Prostate gland (tissue), 2 donors: ENCODE results near the gene VPS37C.

ENCODE experiments used
- CTCF ChIP-seq, 4 experiments: fragments of 200-600 bp in 2 of 4; fragments of 450-650 bp in 2 of 4; sonication (generic) in 2 of 4; IDR thresholded peaks; 1 replicate in 3 of 4; 2 replicates in 1 of 4; pipeline ENCODE4 v1.5.1; 2016 to 2019; ENCODE audit warnings: antibody characterized with exemption in 4 of 4, mild to moderate bottlenecking in 2 of 4, moderate library complexity in 2 of 4
- POLR2A ChIP-seq: fragments of 450-650 bp; IDR thresholded peaks from one replicate; pipeline ENCODE4 v1.6.1; 2016; ENCODE audit warnings: antibody characterized with exemption, mild to moderate bottlenecking

GRCh38 chr11:61128947-61129638, 32.1 kb downstream of the VPS37C start:
- TF ChIP-seq POLR2A = no peak
- no peak for TF ChIP-seq CTCF (IDR thresholded peaks at IDR 0.05)
